Measurements from ENCODE around the gene HOXB1.

The HOXB1 gene

DNA sequence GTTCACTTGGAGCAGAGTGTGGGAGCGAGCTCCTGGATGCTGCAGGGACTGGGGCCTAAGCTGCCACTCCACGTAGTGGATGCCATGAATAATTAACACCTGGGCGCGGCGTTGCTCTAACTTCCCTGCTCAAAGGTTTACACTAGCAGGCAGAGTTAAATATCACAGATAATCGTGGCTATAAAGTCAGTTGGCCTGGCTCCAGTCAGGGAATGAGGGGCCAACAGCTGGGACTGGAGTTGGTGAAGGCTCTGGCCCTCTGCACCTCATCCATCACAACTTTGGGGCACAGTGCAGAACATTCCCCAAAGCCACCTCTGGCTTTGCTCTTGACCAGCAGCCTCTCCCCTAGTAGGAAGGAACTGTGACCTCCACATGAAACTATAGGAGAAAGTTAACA, 36.4 kb upstream of the HOXB1 start:
- DNase-seq, result no peak

DNA sequence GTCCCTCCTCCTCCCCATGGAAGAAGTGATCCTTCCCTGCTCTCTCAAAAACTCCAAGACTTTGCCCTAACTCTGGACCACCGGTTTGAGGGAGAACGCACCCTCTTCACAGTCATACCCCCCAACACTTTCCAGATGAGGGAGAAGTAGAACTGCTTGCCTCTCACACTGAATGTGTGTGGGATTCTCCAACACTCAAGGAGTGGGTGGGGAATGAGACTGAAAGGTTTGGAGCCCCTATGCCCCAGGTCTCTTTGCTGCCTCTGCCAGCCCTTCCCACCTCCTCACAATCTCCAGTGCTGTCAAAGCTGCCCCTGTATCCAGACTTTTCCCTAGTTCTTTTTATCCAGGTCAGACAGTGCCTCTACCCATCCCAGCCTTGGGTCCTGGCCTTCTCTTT, 35.9 kb upstream of the HOXB1 start:
- DNase-seq, result no peak

DNA sequence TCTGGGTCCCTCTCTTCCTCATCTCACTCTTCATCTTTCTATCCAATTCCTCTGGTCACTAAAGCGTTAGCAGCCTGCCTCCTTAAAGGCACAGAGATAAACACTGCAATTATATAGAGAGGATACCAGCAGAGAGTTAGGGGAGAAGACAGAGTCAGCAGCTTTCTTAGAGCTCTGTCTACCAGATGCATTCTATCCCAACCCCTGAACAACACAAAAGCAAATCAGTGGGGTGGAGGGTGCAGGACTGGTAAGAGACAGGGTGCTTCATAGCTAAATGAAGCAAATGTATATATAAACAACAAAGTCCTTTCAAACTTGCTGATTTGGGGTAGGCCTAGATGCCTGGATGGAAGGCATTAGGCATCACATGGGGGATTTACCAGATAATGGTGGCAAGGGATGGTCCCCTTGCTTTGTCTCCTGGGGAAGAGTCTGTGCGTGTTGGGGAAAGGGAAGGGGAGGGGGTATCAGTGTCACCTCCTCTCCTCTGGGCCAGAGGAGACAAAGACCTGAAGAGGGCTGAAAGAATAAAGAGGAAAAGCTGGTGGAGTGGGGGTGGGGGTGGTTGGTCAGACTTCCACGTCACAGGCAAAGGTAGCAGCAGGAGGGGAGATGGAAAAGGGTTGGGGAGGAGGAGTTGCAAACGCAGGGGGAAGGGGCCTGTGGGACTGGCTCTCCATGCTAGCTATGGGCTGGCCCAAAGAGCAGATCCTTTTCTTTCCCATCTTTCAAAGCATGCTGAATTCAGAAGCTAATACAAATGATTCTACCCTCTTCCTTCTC, 35.3 kb upstream of the HOXB1 start:
- no peak for DNase-seq

DNA sequence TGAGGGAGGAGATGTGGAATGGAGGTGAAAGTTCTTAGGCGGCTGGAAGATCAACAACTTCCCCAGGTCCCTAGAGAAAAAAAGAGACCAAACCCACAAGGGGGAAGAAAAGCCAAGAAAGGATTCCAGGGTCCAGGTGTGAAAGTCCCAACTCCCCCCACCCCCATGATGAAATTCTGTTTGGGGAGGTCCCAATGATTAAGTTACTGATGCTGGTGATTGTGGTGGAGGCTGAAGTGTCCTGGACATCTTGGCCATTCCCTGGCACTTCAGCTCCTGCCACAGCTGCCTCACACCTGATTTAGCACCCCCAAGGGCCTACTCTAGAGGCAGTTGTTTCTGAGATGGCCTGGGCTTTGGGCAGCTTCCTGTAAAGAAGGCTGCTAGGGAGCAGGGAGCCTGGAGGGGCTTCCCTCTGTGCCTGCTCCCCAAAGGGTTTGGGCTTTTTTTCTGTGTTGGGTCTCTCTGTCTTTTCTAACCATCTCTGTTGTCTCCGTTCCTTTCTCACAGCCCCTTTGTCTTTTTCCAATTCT, 34.3 kb upstream of the HOXB1 start:
- no peak for DNase-seq

DNA sequence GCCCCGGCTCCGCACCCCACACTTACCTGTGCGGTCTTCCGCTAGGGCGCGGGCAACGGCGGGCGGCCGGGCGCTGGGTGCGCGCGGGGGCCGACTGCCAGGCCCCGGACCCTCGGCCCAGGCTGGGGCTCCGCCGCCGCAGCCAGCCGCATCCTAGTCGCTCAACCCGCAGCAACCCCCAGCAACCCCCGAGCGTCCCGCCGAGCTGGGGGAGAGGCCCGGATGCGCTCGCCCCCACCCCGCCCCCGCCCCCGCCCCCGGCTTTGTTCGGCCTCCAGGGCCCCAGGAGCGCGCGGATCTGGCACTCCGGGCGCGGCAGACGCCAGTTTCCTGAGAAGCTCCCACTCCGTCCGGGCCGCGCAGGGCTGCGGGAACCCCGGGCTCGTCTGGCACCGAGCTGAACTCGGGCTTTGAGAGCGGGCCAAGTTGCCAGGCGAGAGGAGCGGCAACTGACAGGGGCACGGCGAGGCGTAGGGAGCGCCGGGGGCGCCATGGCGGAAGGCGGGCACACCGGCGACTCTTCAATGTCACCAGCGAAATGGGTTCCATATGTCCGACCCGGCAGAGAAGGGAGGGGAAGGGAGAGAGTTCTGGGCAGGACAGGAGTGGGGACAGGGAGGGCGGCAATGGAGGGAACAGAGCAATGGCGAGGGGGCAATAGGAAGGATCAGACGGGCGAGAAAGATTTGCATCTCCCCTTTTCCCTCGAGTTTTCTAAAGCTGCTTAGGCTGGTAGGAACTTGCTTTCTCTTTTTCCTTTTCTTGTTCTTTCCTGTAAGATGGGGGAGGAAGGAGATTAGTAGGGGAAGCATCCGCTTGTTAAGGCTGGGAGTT, 33.6 kb upstream of the HOXB1 start:
- no peak for DNase-seq

DNA sequence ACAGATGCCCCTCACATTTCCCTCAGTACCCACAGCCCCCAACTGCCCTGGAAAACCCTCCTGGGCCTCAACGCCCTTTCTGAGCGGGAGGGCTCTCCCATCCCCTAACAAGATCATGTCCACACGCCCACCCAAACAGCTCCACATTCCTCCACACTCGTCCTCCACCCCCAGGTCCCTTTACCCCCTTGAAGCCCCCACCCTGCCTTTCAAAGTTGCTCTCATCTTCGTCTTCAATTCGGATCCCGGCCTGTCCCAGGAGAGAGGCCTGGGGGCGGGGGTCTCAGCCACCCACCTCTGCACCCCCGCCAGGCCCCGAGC, 33.0 kb upstream of the HOXB1 start:
- no peak for DNase-seq

DNA sequence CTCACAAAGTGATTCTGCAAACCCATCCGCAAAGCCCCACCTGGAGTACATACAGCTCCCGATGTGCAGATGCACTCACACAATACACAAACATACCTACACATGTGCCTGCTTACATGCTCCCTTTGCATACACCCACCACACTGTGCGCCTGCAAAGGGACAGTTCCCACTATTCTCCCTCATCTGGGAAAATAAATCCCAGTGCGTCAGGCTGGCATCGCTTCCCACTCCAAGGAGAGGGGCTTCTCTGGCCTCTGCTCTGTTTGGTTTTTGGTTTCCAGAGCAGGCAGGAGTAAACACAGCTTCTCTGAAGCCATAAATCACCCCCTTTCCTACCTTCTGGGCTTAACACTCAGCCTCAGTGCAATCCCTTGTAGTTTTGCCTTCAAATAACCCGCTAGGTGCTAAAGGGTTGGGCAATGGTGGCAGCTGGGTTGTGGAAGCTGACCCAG, 32.6 kb upstream of the HOXB1 start:
- DNase-seq, result no peak

DNA sequence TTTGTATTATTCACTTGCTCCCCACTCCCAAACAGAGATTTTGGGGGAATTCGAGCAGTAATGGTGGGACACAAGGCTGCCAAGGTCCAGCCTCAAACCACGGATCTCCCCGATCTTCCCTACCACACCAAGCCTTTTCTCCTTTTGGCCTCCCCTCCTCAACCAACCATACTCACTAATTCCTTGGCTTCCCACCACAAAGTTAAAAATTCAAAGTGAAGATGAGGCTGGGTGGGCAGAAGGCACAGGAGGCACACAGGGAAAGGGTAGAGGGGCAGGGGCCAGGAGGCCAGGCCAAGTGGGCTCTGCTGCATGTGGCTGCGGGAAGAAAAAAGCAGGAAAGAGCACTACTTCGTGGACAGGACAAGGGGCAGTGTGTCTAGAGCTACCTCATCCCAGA, 32.1 kb upstream of the HOXB1 start:
- DNase-seq, result no peak

DNA sequence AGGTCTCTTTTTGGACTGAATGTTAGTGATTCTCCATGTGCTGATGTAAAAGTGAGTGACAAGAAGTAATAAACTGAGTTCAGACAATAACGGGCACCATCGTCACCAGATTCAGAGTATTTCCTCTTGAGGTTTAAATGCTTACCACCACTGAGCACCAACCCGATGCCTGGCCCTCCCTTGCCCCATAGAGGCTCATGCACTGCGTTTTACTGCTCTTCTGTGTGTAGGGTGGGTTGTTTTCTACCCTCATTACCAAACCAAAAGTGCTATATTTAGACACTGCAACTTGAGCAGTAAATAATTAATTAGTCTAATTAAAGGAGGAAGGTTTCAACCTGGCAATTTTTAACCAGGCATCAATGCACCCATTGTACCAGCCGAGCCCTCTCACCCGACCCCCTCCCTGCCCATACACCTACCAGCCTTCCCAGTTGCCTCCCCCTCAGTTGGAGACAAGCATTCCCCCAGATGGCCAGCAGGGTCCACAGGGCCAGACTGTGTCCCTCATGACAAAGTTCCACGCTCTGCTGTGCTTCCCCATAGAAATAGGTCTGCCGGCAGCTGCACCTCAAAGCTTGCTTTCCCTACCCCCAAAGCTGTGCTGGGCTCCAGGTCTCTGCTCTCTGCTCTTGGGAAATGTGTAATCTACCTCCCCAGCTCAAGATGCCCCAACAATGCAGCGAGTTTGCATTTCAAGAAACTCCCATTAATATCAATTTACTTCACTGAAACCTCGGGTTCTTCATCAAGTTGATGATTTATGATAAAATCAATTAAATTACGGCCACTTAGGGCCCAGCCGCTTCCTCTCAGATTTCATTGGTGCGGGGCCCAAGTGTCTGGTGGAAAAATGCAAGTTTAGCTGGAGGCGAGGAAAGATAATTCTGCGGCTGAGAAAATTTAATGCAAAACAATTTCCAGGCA, 31.3 kb upstream of the HOXB1 start:
- no peak for DNase-seq

DNA sequence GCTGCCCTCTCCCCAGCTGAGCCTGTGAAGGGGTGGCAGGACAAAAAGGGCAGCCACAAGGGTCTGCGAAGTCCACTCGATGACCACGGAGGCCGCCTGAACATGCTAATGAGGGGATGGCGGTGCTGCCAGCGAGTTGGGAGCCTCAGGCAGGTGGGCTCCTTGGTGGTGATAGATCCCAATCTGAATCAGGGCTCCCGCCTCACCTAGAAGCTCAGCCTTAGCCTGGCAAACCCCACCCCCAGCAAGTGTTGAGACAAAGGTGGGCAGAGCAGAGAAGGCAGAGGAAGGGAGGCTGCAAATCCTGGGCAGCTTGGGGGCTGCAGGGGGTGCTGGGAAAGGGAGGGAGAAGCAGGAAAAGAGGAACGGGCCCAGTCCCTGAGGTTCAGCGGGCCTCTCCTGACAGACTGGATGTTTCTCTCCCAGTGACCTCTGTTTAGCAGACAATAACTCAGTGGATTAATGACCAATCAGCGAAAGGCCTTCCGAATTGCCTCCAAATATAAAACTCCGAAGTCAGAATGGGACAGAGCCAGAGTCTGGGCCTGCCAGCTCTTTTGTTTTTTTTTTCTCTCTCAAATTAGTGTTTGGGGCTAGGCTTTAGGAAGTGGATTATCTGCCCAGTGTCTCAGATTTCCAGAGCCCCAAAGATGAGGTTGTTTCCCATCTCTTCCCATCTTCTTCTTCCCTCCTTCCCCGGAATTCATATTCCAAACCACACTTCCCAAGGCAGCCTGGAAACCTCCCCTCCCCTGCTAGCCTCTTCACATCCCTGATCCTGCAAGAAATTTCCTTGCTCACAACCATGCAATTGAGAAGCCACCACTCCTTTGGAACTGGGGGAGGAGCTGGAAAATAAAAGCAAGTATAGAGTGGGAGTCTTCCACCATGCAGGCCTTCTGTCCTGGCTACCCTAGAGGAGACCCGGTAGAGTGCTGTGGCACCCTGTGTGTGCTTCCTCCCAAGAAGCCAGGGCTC, 29.3 kb upstream of the HOXB1 start:
- DNase-seq, result no peak

DNA sequence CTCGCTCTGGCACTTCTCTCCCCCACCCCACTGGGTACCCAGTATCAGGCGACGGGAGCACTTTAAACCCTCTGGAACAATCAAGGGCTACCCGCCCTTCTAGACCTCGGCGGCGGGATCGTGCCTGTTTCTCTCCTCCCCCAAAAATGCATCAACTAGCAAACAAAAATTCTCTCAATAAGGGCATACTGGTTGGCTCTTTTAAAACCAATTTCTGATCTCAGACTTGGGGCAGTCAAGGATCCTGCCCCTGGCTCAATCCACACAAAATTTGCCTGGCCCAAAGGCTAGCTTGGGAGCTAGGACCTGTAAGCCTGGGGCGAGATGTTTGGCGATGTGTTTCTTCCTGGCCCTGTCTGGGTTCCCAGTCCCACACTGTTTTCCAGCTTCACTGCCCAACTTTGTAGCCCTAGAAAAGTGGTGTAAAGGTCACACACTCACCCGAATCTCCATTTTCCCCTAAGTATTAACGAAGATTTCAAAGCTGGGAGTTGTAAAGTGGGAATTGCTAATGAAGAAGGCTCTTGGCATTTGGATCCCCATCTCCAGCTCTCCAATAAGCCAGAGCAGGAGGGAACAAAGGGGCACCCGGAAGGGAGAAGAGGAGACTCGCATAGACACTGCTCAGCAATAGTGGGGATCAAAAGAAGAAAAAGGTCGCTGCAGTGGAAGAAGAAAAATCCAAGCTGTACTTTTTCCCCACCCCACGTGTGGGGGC, 28.5 kb upstream of the HOXB1 start:
- no peak for DNase-seq

DNA sequence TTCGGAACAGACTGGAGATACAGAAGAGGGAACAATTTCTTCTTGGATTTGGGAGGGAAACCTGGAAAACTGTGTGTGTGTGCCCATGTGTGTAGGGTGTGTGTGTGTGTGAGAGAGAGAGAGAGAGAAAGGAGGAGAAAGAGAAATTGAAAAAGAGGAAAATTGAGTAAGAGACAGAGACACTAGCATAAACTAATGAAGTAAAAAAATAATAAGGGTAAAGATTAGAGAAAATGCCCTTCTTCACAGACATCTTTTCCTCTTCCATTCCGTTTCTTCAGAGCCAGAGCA, 28.0 kb upstream of the HOXB1 start:
- DNase-seq, result no peak

DNA sequence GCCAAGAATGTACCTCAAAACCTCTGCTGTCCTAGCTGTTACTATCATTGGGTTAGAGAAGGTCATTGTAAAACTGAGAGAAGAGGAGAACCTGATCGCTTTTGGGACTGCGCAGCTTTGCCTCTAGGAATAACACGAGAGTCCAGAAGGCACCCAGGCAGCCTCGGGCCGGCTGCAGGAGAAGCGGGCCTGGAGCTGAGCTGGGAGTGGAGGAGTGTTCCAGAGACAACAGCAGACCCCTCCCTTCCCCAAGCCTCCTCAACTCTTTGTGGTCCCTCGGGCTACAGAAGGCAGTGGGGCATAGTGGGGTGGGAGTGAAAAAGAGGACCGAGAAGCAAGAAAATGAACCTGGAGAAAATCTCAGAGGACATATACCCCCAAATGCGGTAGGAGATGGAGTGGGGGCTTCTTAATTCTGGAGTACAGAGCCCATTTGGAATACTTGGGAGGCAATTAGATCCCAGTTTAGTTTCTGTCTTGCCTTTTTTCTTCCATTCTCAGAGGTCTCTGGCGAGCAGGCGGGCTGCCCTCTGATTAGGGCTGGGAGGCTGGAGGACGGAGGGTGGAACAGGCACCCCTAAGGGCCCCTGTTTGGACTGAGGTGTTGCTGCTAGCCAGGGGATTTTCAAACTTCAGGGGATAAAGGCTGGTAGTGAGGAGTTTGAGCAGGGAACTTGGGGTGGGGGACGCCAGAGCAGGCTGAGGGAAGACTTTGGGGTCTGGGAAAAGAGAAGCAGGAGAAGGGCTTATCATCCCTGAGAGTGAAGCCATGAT, 27.4 kb upstream of the HOXB1 start:
- no peak for DNase-seq

DNA sequence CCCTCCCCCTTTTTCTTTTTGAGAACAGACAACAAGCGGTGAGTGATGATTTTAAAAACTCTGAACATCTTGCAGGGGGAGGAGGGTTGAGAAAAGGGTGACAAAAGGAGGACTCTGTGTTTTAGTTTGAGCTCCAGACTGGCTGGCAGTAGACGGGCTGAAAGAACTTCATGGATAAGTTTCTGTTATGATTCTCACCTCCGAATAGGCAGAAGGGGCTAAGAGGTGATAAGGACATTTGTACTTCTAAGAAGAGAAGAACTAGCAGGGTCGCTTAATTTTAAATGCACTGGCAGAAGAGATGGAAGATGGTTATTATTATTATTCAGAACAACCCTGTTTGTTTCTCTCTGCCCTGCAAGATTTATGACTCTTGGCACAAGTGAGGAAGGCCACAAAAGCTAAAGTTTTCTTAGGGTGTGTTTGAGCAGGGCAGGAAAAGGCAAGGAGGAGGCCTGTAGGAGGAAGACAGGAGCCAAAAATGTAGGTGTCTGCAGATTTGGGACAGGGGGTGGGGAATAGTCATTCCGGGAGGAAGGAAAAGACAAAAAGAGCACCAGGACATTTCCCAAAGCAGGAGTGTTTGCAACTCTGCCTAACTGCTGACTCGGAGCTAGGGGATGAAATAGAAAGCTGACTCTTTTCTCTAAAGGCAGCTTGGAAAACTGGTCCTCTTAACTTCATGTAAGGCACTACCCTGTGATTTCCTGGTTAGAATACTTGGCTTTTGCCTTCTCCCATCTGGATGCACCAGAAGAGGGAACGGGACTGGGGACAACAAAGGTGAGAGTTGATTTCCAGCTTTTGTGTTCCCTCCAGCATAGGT, 26.0 kb upstream of the HOXB1 start:
- no peak for DNase-seq

DNA sequence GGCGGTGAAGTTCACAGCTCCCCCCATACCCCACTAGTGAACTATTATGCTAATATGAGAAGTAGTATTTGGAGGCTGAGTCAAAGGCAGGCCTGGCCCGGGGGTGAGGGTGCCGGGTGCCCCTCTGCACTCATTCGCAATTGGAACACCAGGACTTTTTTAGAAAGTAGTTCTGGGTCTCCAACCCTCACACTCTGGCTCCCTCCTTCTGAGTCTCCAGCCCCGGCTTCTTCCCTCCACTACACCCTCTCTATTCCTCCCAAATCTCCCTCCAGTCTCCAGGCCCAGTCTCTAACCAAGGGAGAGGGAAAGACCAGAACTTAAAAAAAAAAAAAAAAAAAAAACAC, 25.4 kb upstream of the HOXB1 start:
- DNase-seq, result no peak

DNA sequence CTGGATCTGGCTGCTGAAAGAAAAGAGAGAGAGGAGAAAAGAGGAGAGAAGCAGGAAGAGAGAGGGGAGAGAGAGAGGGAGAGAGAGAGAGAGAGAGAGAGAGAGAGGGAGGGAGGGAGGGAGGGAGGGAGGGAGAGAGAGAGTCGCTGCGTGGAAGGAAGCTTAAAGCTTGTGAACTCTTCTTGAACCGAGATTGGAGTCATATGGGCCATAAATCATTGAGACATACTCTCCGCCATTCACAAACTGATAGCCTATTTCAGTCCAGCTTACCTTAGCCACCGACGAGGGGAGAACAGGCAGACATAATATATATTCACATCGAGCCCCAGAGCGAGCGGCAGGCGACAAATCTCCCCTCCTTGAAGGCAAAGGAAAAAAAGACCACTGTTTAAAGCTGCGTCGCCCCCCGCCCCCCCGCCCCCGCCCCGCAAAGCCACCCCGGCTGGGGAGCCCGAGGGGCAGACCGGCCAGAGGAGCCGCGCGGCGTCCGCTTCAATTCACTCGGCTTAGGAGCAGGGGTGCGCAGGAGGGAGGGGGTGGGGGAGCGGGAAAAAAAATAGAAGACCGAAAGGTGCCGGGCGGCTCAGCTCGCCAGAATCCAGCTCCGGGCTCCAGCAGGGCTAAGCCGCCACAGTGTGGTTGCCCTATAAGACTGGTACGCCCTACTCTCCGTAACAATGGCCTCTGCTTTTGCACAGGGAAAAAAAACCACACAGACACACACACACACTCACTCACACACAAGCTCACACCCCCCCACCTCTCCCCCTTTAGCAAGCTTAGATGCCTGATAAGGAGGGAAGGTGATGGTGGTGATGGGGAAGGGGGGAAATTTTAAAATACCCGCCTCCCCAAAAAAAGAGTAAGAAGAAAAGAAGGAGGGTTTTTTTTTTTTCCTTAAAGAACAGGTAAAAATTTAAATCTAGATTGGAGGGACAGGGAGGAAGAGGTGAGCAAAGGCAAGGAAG, 24.7 kb upstream of the HOXB1 start:
- DNase-seq, result no peak

DNA sequence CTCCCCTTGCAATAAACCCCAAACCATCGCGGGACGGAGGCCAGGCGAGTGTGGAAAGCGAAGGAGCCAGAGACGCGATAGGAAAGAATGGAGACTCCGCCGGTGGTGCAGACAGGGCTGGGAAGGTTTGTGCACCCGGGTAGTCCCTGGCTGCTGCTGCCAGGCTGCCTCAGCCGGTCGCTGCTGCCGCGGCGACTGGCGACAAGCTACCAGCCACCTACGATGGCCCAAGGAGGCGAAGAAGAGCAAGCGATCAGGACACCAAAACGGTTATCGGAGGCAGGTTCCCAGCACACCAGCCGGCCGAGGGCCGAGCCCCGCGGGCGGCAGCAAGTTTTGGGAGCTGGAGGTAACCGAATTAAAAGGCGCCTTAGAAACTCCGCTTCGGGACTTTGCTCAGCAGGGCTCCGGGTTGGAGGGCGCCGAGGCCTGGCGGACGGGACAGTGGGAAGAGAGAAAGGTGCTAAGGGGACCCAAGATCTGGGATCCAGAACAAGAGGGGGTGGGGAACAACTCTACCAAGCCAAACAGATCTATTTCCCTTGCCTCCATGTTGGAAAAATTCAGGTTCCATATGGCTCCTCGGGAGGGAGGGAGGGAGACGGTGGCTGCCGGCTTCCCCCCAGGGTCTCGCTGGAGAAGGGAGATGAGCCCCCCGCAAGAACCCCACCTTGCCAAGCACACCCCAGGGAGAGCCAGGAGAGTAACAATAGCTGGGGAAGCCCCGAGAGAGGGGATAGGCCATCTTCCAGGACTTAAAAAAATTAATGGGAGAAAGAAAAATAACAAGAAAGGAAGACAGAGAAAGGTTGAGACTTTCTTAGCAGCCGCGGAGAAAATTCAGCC, 23.8 kb upstream of the HOXB1 start:
- no peak for DNase-seq
